Mucosa of rectum (tissue), 2 donors: ENCODE results near the gene YBX1.
"Not testable (repeated sequence)": the region's sequence is repeated elsewhere in the genome, so short reads cannot be mapped to it uniquely, and the experiment has no call there.

Source experiments
- H3K27ac ChIP-seq, 2 donors: one replicate each; pipeline ENCODE4 v1.7.0; 2013; ENCODE audit warnings: inconsistent platforms in 2 of 2, low read depth in 2 of 2, low read length in 2 of 2
- H3K27me3 ChIP-seq, 2 donors: one replicate each; pipeline ENCODE4 v1.7.0; 2013; ENCODE audit warnings: low read length in 2 of 2; ENCODE audit not compliant: control insufficient read depth in 2 of 2, insufficient read depth in 2 of 2
- H3K36me3 ChIP-seq, 2 donors: one replicate each; pipeline ENCODE4 v1.7.0; 2013; ENCODE audit warnings: low read length in 2 of 2; ENCODE audit not compliant: control insufficient read depth in 2 of 2, insufficient read depth in 2 of 2
- H3K4me1 ChIP-seq, 2 donors: one replicate each; pipeline ENCODE4 v1.7.0; 2013; ENCODE audit warnings: low read length in 2 of 2, mild to moderate bottlenecking in 1 of 2; ENCODE audit not compliant: control insufficient read depth in 2 of 2, insufficient read depth in 2 of 2
- H3K4me3 ChIP-seq, 2 donors: one replicate each; pipeline ENCODE4 v1.7.0; 2013; ENCODE audit warnings: low read length in 2 of 2
- H3K9ac ChIP-seq, 2 donors: one replicate each; pipeline ENCODE4 v1.7.0; 2013; ENCODE audit warnings: low read length in 2 of 2, low read depth in 1 of 2, mild to moderate bottlenecking in 1 of 2
- H3K9me3 ChIP-seq, 2 donors: one replicate each; pipeline ENCODE4 v1.7.0; 2013; ENCODE audit warnings: low read length in 2 of 2; ENCODE audit not compliant: control insufficient read depth in 2 of 2
- donor health status: healthy.
- donor health status: Normal muscosa, but diverticular disease.

YBX1 gene

GRCh38 chr1:42674214-42674613 is 8.0 kb upstream of the YBX1 start:
- no peaks in the 10 kb centered on the region for H3K9me3 ChIP-seq
- H3K27me3 ChIP-seq: no peaks in the 10 kb centered on the region
- no peak overlapping the region for H3K4me3 ChIP-seq
- H3K27ac ChIP-seq: no peak overlapping the region
- no peak overlapping the region for H3K9ac ChIP-seq
- H3K36me3 ChIP-seq: peaks cover 23 to 28% of the 10 kb centered on the region in 2 donors
- H3K4me1 ChIP-seq: no peaks in the 10 kb centered on the region

DNA sequence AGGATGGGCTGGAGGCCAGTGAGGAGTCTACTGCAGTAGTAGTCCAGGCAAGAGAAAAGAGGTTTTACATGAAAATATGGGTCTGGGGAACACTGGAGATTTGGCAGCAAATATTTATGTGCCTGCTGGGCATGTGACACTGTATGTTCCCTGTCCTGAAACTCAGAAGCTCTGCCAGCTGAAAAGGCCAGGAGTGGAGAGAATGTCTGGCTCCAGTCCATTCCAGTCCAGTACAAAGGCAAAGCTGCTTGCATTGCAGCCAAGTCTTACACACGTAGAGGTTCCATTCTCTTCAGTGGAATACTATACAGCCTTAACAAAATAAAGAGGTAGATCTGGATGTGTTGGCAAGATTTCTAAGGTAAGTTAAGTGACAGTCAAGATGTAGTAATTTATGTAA is 7.5 kb upstream of the YBX1 start:
- no peaks in the 10 kb centered on the region for H3K9me3 ChIP-seq
- peaks cover 21 to 28% of the 10 kb centered on the region in 2 donors for H3K36me3 ChIP-seq

GRCh38 chr1:42675467-42675866 is 6.8 kb upstream of the YBX1 start:
- H3K4me1 ChIP-seq: no peaks in the 10 kb centered on the region
- H3K27me3 ChIP-seq: no peaks in the 10 kb centered on the region
- H3K9me3 ChIP-seq: no peaks in the 10 kb centered on the region
- no peak overlapping the region for H3K4me3 ChIP-seq
- H3K9ac ChIP-seq: no peak overlapping the region
- H3K36me3 ChIP-seq: peaks cover 16 to 23% of the 10 kb centered on the region in 2 donors
- no peak overlapping the region for H3K27ac ChIP-seq

More for the DNA sequence above, 7.5 kb upstream of the YBX1 start:
- no peaks in the 10 kb centered on the region for H3K4me1 ChIP-seq
- no peak overlapping the region for H3K27ac ChIP-seq
- H3K9ac ChIP-seq: no peak overlapping the region
- H3K27me3 ChIP-seq: no peaks in the 10 kb centered on the region
- no peak overlapping the region for H3K4me3 ChIP-seq

DNA sequence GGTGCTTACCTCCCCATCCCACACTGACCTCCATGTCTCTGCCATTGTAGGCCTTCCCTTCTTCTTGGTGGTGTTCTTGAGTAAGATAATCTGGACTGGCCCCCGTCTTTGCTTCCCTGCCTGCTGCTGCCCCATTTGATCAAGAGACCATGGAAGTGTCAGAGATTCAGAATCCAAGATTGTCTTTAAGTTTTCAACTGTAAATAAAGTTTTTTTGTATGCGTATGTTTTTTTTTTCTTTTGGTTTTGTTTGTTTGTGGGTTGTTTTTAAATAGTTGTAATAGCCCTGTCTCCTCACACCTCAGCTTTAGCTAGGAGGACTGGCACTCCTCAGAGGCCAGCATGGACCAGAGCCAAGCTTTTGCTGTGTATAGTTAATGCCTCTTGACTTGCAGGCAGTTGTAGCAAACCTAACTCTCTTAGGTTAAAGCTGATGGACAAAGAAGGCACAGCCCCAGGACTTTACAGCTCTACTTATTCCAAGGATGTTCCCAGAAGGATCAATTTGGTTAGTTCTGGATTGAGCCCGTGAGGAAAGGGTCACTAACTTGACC is 5.6 kb upstream of the YBX1 start:
- H3K27ac ChIP-seq: no peak overlapping the region
- H3K9me3 ChIP-seq: no peaks in the 10 kb centered on the region
- H3K4me1 ChIP-seq: peaks cover 8% of the 10 kb centered on the region in 2 donors
- no peak overlapping the region for H3K4me3 ChIP-seq
- no peak overlapping the region for H3K9ac ChIP-seq
- no peaks in the 10 kb centered on the region for H3K27me3 ChIP-seq
- peaks cover 16 to 23% of the 10 kb centered on the region in 2 donors for H3K36me3 ChIP-seq

DNA sequence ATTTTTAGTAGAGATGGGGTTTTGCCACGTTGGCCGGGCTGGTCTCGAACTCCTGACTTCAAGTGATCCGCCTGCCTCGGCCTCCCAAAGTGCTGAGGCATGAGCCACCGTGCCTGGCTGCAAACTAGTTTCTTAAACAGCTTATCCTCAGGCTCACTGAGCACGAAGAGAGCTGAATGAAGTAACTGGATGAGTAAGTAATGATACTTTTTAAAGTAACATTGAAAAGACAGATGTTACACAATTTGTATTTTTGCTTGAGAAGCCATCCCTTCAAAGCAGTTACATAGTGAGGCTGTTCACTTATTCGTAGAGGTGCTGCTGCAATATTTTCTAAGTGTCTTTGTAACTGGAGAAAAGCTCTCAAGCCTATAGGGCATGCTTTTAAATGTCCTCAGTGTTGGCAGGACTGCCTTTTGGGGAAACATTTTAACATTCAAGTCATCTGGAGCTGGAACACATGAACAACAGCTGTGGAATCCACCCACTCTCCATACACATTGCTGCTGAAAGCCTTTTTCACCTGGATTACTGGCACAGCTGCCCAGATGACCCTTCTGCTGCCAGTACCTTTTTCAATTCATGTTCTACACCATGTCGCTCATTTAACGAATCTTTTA is 2.7 kb upstream of the YBX1 start:
- H3K4me1 ChIP-seq: peaks cover 19 to 21% of the 10 kb centered on the region in 2 donors
- H3K9ac ChIP-seq: no peak overlapping the region
- H3K27me3 ChIP-seq: no peaks in the 10 kb centered on the region
- H3K4me3 ChIP-seq: no peak overlapping the region
- peaks cover 13 to 19% of the 10 kb centered on the region in 2 donors for H3K36me3 ChIP-seq
- H3K27ac ChIP-seq: no peak overlapping the region
- no peaks in the 10 kb centered on the region for H3K9me3 ChIP-seq

GRCh38 chr1:42680055-42680454 is 2.2 kb upstream of the YBX1 start:
- Histone ChIP-seq H3K27ac (no peak overlapping the region), H3K4me1 (peaks cover 25 to 27% of the 10 kb centered on the region in 2 donors), H3K9ac (no peak overlapping the region), H3K9me3 (no peaks in the 10 kb centered on the region), H3K27me3 (no peaks in the 10 kb centered on the region), H3K36me3 (peaks cover 9 to 15% of the 10 kb centered on the region in 2 donors), H3K4me3 (no peak overlapping the region)

DNA sequence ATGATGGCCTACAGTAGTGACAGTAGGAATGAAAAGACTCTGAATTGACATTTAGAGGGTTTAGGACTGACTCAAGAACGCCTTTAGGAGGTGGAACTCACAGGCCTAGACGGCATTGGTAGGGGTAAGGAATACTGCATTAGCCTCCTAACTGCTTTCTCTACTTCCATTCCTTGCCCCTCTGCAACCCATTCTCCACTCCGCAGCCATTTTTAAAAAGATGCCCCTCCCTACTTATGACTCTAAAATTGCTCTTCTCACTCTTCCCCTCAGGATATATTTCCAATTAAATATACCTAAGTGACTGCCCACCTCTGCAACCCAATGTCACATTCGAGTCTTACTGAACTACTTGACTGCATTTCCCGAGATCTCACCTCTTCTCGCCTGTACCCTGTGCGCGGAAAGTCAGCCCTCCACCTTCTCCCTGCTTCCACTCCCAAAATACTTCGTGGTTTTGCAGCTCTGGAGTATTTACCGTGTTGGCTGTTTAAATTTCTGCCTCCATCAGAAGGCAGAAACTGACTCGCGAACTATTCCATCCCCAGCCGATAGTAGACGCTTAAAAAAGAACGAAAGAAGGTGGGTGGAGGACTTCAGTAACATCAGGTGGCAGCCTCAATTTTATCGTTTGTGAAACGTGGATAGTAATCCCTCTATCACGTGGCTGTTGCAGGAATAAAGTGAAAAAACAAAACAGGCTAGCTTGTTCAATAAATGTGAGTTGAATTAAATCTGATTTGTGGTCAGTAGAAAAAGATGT is 1.1 kb upstream of the YBX1 start:
- peaks cover 34 to 36% of the 10 kb centered on the region in 2 donors for H3K4me1 ChIP-seq
- H3K36me3 ChIP-seq: peaks cover 0 to 8% of the 10 kb centered on the region in 2 donors
- H3K9ac ChIP-seq: peak overlapping the region; percentile 91
- peak overlapping the region; percentile 93 to 94 for H3K4me3 ChIP-seq
- peak overlapping the region; percentile 88 for H3K27ac ChIP-seq
- H3K27me3 ChIP-seq: no peaks in the 10 kb centered on the region
- H3K9me3 ChIP-seq: no peaks in the 10 kb centered on the region

DNA sequence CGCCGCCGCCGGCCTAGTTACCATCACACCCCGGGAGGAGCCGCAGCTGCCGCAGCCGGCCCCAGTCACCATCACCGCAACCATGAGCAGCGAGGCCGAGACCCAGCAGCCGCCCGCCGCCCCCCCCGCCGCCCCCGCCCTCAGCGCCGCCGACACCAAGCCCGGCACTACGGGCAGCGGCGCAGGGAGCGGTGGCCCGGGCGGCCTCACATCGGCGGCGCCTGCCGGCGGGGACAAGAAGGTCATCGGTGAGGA is 193 bp downstream of the YBX1 start:
- not testable (repeated sequence) for H3K36me3 ChIP-seq, H3K9me3 ChIP-seq, H3K27me3 ChIP-seq
- Histone ChIP-seq H3K4me3 (peak overlapping the region; percentile 93 to 94), H3K27ac (peak overlapping the region; percentile 81 to 88), H3K9ac (peak overlapping the region in 1 of 2 donors; percentile 80), H3K4me1 (peaks cover 41 to 45% of the 10 kb centered on the region in 2 donors)

GRCh38 chr1:42682739-42683531 is 717 bp downstream of the YBX1 start:
- H3K27me3 ChIP-seq: no peaks in the 10 kb centered on the region
- H3K4me1 ChIP-seq: peaks cover 46 to 47% of the 10 kb centered on the region in 2 donors
- H3K36me3 ChIP-seq: peaks cover 0 to 8% of the 10 kb centered on the region in 2 donors
- H3K27ac ChIP-seq: peak overlapping the region; percentile 81 to 88
- H3K4me3 ChIP-seq: peak overlapping the region; percentile 93 to 94
- no peaks in the 10 kb centered on the region for H3K9me3 ChIP-seq
- peak overlapping the region; percentile 54 to 80 for H3K9ac ChIP-seq

DNA sequence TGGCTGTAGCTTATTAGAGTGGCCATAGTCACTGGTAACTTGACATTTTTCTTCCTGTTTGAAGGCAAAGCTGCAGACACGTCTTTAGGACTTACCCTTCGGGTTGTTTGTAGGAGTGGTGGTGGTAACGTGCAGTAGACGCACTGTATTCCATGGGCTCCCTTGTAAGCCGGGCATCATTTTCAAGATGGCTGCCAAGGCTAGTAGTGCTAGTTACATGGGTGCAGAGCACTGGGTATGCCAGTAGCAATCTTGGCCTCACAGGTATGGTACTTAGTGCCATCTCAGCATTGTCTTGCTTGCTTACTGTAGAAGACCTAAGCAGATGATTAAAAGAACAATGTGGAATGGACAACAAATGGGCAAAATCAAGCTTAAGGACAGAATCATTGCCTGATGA is 1.9 kb downstream of the YBX1 start:
- no peaks in the 10 kb centered on the region for H3K27me3 ChIP-seq
- no peak overlapping the region for H3K27ac ChIP-seq
- peaks cover 0 to 8% of the 10 kb centered on the region in 2 donors for H3K36me3 ChIP-seq
- peaks cover 52 to 57% of the 10 kb centered on the region in 2 donors for H3K4me1 ChIP-seq
- H3K9ac ChIP-seq: peak overlapping the region; percentile 49 to 80
- no peaks in the 10 kb centered on the region for H3K9me3 ChIP-seq
- H3K4me3 ChIP-seq: peak overlapping the region; percentile 93 to 94
